GM12878 (cell line): Measurements from ENCODE around the gene C10orf88. TPM values are rescaled to one million over a fixed set of nuclear protein-coding genes. Genes with fewer than 3 reads are reported as not detected.

Experiments
- ATAC-seq: fragments of 200-7000 bp; cut with Tn5 transposase; 3 replicates; pipeline ENCODE4 v1.9.1; 2020; ENCODE audit warnings: mild to moderate bottlenecking, moderate library complexity
- BruUV-seq: library from RNA; stranded (reverse); fragments of 400-500 nt; replicated peaks from 2 replicates; lab custom pipeline; 2021; lab: Mats Ljungman, UMichigan
- CTCF ChIA-PET: fragments of 300-600 bp; sonication (Branson Sonifier 250); formaldehyde crosslinking; extraction: SDS; loops from one replicate; lab custom pipeline; 2021; ENCODE audit warnings: inconsistent platforms; lab: Yijun Ruan, JAX
- POLR2A ChIA-PET: fragments of 350-600 bp; formaldehyde crosslinking; extraction: SDS; loops from one replicate; lab custom pipeline; 2021; ENCODE audit warnings: inconsistent platforms; lab: Charles Lee
- RAD21 ChIA-PET: fragments of 300-600 bp; sonication (Branson Sonifier 250); formaldehyde crosslinking; loops from one replicate; lab custom pipeline; 2023; ENCODE audit warnings: antibody characterized with exemption; ENCODE audit not compliant: unreplicated experiment; lab: Charles Lee
- SMC1A ChIA-PET: fragments of 300-600 bp; sonication (Branson Sonifier 250); formaldehyde crosslinking; loops from one replicate; lab custom pipeline; 2023; ENCODE audit not compliant: unreplicated experiment, uncharacterized antibody; lab: Charles Lee
- DNase-seq: peaks from one replicate; pipeline ENCODE4 v3.0.0-alpha.2; 2011; ENCODE audit warnings: low read depth, low spot score
- FAIRE-seq: peaks from 3 replicates; lab custom pipeline; 2011; peaks lifted over from hg19 to GRCh38; lab: Jason Lieb, UNC
- H2AFZ ChIP-seq: 2 replicates; pipeline ENCODE4 v1.6.0; 2011; ENCODE audit warnings: low read depth, low read length, control low read depth; ENCODE audit not compliant: control insufficient read depth
- H3K27ac ChIP-seq: 2 replicates; pipeline ENCODE4 v1.5.1; 2011; ENCODE audit warnings: control low read depth; ENCODE audit not compliant: control insufficient read depth, insufficient read depth
- H3K27me3 ChIP-seq, 2 experiments: replicated peaks in 1 of 2; 2 replicates each; pipeline versions ENCODE4 v1.6.0 to v1.6.1; 2011; ENCODE audit warnings: low read length in 1 of 2; ENCODE audit not compliant: control insufficient read depth in 2 of 2, insufficient read depth in 2 of 2
- H3K36me3 ChIP-seq, 2 experiments: 2 replicates each; pipeline ENCODE4 v1.5.1; 2011; ENCODE audit warnings: low read length in 1 of 2; ENCODE audit not compliant: control insufficient read depth in 2 of 2, insufficient read depth in 2 of 2
- H3K4me1 ChIP-seq: 2 replicates; pipeline ENCODE4 v1.6.1; 2011; ENCODE audit warnings: mild to moderate bottlenecking, low read length, moderate library complexity, mixed read lengths; ENCODE audit not compliant: control insufficient read depth, insufficient read depth
- H3K4me2 ChIP-seq: 2 replicates; pipeline ENCODE4 v1.6.0; 2011; ENCODE audit warnings: control low read depth; ENCODE audit not compliant: control insufficient read depth, insufficient read depth
- H3K4me3 ChIP-seq: fragments of 200-600 bp; sonication (generic); 2 replicates; pipeline ENCODE4 v1.5.1; 2016
- H3K79me2 ChIP-seq: 2 replicates; pipeline ENCODE4 v1.6.0; 2011; ENCODE audit warnings: low read length; ENCODE audit not compliant: control insufficient read depth, insufficient read depth
- H3K9ac ChIP-seq: 2 replicates; pipeline ENCODE4 v1.8.0; 2011; ENCODE audit warnings: low read length, control low read depth, mixed read lengths; ENCODE audit not compliant: control insufficient read depth, insufficient read depth
- H3K9me3 ChIP-seq: replicated peaks from 3 replicates; pipeline ENCODE4 v1.5.1; 2011; ENCODE audit warnings: mild to moderate bottlenecking, low read length; ENCODE audit not compliant: control insufficient read depth, insufficient read depth
- H4K20me1 ChIP-seq: 2 replicates; pipeline ENCODE4 v1.6.0; 2011; ENCODE audit not compliant: control insufficient read depth, insufficient read depth
- ATF2 ChIP-seq: IDR thresholded peaks from 2 replicates; pipeline ENCODE4 v1.6.1; 2012; ENCODE audit warnings: low read length, inconsistent platforms
- CREB1 ChIP-seq: IDR thresholded peaks from 2 replicates; pipeline ENCODE4 v1.6.1; 2012; ENCODE audit warnings: low read depth, mild to moderate bottlenecking, inconsistent platforms
- KLF5 ChIP-seq: fragments of 450-650 bp; IDR thresholded peaks from 2 replicates; pipeline ENCODE4 v1.6.1; 2014; ENCODE audit warnings: mild to moderate bottlenecking; ENCODE audit not compliant: partially characterized antibody
- LARP7 ChIP-seq: fragments of 450-650 bp; IDR thresholded peaks from 2 replicates; pipeline ENCODE4 v1.6.1; 2017; ENCODE audit warnings: mild to moderate bottlenecking
- RBBP5 ChIP-seq: fragments of 200-600 bp; sonication (generic); conservative IDR thresholded peaks from 2 replicates; pipeline ENCODE4 v1.6.1; 2016
- SIX5 ChIP-seq: IDR thresholded peaks from 2 replicates; pipeline ENCODE4 v1.6.1; 2011; ENCODE audit warnings: mild to moderate bottlenecking, low read depth, low read length, moderate library complexity; ENCODE audit not compliant: severe bottlenecking
- ZNF622 ChIP-seq: fragments of 450-650 bp; IDR thresholded peaks from 2 replicates; pipeline ENCODE4 v1.6.1; 2017; ENCODE audit warnings: mild to moderate bottlenecking, inconsistent platforms
- WGBS: methylation state at CpG from one replicate; pipeline ENCODE4 v1.1.6; 2016; ENCODE audit warnings: low lambda C conversion rate; ENCODE audit not compliant: insufficient replicate concordance, insufficient coverage; ENCODE audit errors: missing lambda C conversion rate; 5-methylcytosine and 5-hydroxymethylcytosine counted together
- in situ Hi-C: fragments of 300-500 bp; cut with MboI; formaldehyde crosslinking; loops from 9 replicates; pipeline ENCODE4 v1.14.3; 2018; ENCODE audit warnings: mixed read lengths
- intact Hi-C: fragments of 100-400 bp; cut with micrococcal nuclease; formaldehyde crosslinking; loops from one replicate; pipeline ENCODE4 v1.14.2; 2022; ENCODE audit not compliant: unreplicated experiment
- polyA plus RNA-seq, 11 experiments: library from polyadenylated mRNA; depleted of rRNA in 4 of 11; unstranded in 6 of 11; stranded (reverse) in 5 of 11; fragments of >200 nt; fragmentation: Nextera tagmentation in 4 of 11; fragmentation: Illumina TruSeq in 1 of 11; extraction: Ambion mirVana in 4 of 11; extraction: Trizol in 1 of 11; gene quantifications; 1 replicate in 1 of 11; 2 replicates in 10 of 11; pipeline versions ENCODE4 v1.2.1 to v1.2.3, GENCODE V29; 2011 to 2016; ENCODE audit warnings: inconsistent platforms in 2 of 11, missing spikeins in 2 of 11, low read depth in 1 of 11
- total RNA-seq, 4 experiments: library from RNA; depleted of rRNA in 3 of 4; stranded (reverse); fragments of >200 nt in 3 of 4; fragmentation: Illumina TruSeq in 1 of 4; extraction: Trizol in 1 of 4; gene quantifications; 2 replicates each; pipeline versions ENCODE4 v1.2.1 to v1.2.3, GENCODE V29; 2013 to 2021

C10orf88 gene
- total and polyA plus RNA-seq, 10 of the 15 experiments (the other 5 are each of a cell fraction or from before 2014, with no cell fraction given), result 4.7 to 12.5 (median 8.5) TPM

- TF ChIP-seq ATF2 (no peak), CREB1 (no peak), SIX5 (no peak), KLF5 (no peak), RBBP5 (no peak)
Observed at GRCh38 chr10:122955892-122956291, 1.9 kb upstream of the C10orf88 start (continued).

DNA sequence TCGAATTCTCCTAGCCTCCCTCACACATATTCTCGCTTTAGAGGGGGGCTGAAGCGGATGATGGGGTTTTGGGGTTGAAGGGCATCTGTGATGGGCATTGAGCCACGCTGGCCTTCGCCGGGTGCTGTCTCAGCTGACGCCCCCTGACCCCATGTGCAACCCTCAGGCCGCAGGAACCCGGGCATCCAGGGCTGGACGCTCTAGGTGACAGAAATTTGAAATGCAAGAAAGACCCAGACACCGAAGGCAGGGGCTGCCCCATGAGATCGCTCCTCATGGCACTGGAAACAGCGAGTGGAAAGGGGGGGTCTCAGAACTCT is 664 bp upstream of the C10orf88 start:
- ChIA-PET POLR2A (interaction anchor here (1.7 kb wide), 1 partner anchor 26 kb away, joined by 4 read pairs; no protein-coding TSS in a partner anchor), CTCF (interaction anchor here (0.7 to 1.2 kb wide), 2 partner anchors 25 to 527 kb away, joined by 3 to 5 read pairs; partner anchors contain the start of gene PSTK), SMC1A (interaction anchor here (1.5 to 2.0 kb wide), 3 partner anchors 11 to 26 kb away, joined by 3 to 7 read pairs (median 6); partner anchors contain the start of gene PSTK), RAD21 (interaction anchor here (1.1 to 1.7 kb wide), 3 partner anchors 18 to 26 kb away, joined by 3 to 7 read pairs (median 4); partner anchors contain the start of gene PSTK)
- H3K9me3 ChIP-seq, result peaks cover 4% of the 10 kb centered on the region; the same call in 2 of the 3 replicates
- H3K27ac ChIP-seq, result no peak overlapping the region
- in situ Hi-C loops (no loop called here), intact Hi-C loops (loop anchor here (5.0 kb wide), 1 partner anchor 77 kb away; the partner anchor contains the start of gene FAM24B)
- H3K36me3 ChIP-seq, result no peaks in the 10 kb centered on the region
- no peak overlapping the region for H3K9ac ChIP-seq
- no peak for FAIRE-seq
- DNase-seq, result no peak
- peaks cover 4% of the 10 kb centered on the region for H3K79me2 ChIP-seq
- H4K20me1 ChIP-seq, result no peaks in the 10 kb centered on the region
- no TSS peak for BruUV-seq
- no peak for ATAC-seq
- peak overlapping the region; percentile 98 for H2AFZ ChIP-seq
- no peak overlapping the region for H3K4me3 ChIP-seq
- 73% methylated on average over 13 of the region's 13 CpGs for WGBS
- TF ChIP-seq LARP7 (0 out of 2 replicates have a peak, but pooled peaks have one; percentile 5), ZNF622 (no peak)
- no peaks in the 10 kb centered on the region for H3K27me3 ChIP-seq
- peak overlapping the region; percentile 67; the same call in 1 of the 2 replicates for H3K4me2 ChIP-seq
- H3K4me1 ChIP-seq, result peaks cover 5% of the 10 kb centered on the region
